Activated naive CD4-positive, alpha-beta T cell treated with Interleukin-2 at 50 U/mL for 16 hours (primary cell): Measurements from ENCODE around the gene NPIPA3.
"Not testable (repeated sequence)": the region's sequence is repeated elsewhere in the genome, so short reads cannot be mapped to it uniquely, and the experiment has no call there.

Experiments used
- DNase-seq: peaks from one replicate; pipeline ENCODE4 v3.0.0-alpha.2; 2020

The NPIPA3 gene

GRCh38 chr16:14703156-14704011 is at the start of gene NPIPA3:
NPIPA3 (plus strand) TSS chr16:14703411; CDS start chr16:14708944, 5,533 bp downstream.
- not testable (repeated sequence) for DNase-seq

- no peak for DNase-seq
These were observed 45.1 kb upstream of the NPIPA3 start for GRCh38 chr16:14658063-14658462.

GRCh38 chr16:14667347-14668266 is 35.6 kb upstream of the NPIPA3 start:
- DNase-seq: no peak

GRCh38 chr16:14668556-14669223 is 34.5 kb upstream of the NPIPA3 start:
- DNase-seq: no peak

- no peak for DNase-seq
These were observed 33.4 kb upstream of the NPIPA3 start for GRCh38 chr16:14669776-14670175.

GRCh38 chr16:14672403-14672971 is 30.7 kb upstream of the NPIPA3 start:
- DNase-seq: no peak

- no peak for DNase-seq
These were observed 26.6 kb upstream of the NPIPA3 start for GRCh38 chr16:14676633-14677032.

GRCh38 chr16:14677627-14678026 is 25.6 kb upstream of the NPIPA3 start:
- no peak for DNase-seq

GRCh38 chr16:14678748-14679497 is 24.3 kb upstream of the NPIPA3 start:
- no peak for DNase-seq

GRCh38 chr16:14680396-14680795 is 22.8 kb upstream of the NPIPA3 start:
- not testable (repeated sequence) for DNase-seq

- DNase-seq: no peak
These were observed 22.1 kb upstream of the NPIPA3 start for GRCh38 chr16:14681115-14681514.

GRCh38 chr16:14682121-14682520 is 21.1 kb upstream of the NPIPA3 start:
- DNase-seq: no peak

- DNase-seq: not testable (repeated sequence)
These were observed 17.1 kb upstream of the NPIPA3 start for GRCh38 chr16:14685870-14686793.

- DNase-seq: not testable (repeated sequence)
These were observed 9.1 kb upstream of the NPIPA3 start, which contains the start of gene PLA2G10 for GRCh38 chr16:14694129-14694528. PLA2G10 (minus strand) TSS chr16:14694308; CDS start chr16:14694229, 79 bp downstream.

GRCh38 chr16:14701859-14702258 is 1.4 kb upstream of the NPIPA3 start:
- DNase-seq: not testable (repeated sequence)

GRCh38 chr16:14702672-14703071 is 539 bp upstream of the NPIPA3 start:
- DNase-seq: not testable (repeated sequence)

GRCh38 chr16:14733233-14733632 is 30.0 kb downstream of the NPIPA3 start:
- not testable (repeated sequence) for DNase-seq

- not testable (repeated sequence) for DNase-seq
These were observed 37.7 kb downstream of the NPIPA3 start for GRCh38 chr16:14740832-14741385.

GRCh38 chr16:14741794-14742193 is 38.6 kb downstream of the NPIPA3 start:
- DNase-seq: not testable (repeated sequence)
